NCI-H1930 (cell line): ENCODE results near the gene GAST.
"Not testable (repeated sequence)": the region's sequence is repeated elsewhere in the genome, so short reads cannot be mapped to it uniquely, and the experiment has no call there.

Experiments
- DNase-seq, 2 experiments: peaks; one replicate each; lab custom pipeline; 2025; lab: John Stamatoyannopoulos, UW

Gene GAST

GRCh38 chr17:41711669-41712400 is at the start of gene GAST:
Gene GAST (plus strand): TSS chr17:41712331. CDS start chr17:41715437, 3,106 bp downstream.
- no peak for DNase-seq

GRCh38 chr17:41663451-41664171 is 48.5 kb upstream of the GAST start:
- DNase-seq, result no peak

GRCh38 chr17:41664172-41664457 is 48.0 kb upstream of the GAST start:
- no peak for DNase-seq

GRCh38 chr17:41664587-41665565 is 47.3 kb upstream of the GAST start:
- no peak for DNase-seq

GRCh38 chr17:41665566-41666236 is 46.4 kb upstream of the GAST start:
- peak; percentile 65 to 88 for DNase-seq

- DNase-seq, result peak in 1 of 2 experiments; percentile 39
These were observed 45.9 kb upstream of the GAST start for GRCh38 chr17:41666237-41666641.

GRCh38 chr17:41666708-41667279 is 45.3 kb upstream of the GAST start:
- DNase-seq, result peak; percentile 69 to 77

- DNase-seq, result no peak
These were observed 44.7 kb upstream of the GAST start for GRCh38 chr17:41667280-41668041.

GRCh38 chr17:41672153-41672552 is 40.0 kb upstream of the GAST start:
- DNase-seq, result no peak

- DNase-seq, result not testable (repeated sequence)
These were observed 36.7 kb upstream of the GAST start for GRCh38 chr17:41675157-41676057.

GRCh38 chr17:41676058-41676419 is 36.1 kb upstream of the GAST start:
- no peak for DNase-seq

- no peak for DNase-seq
These were observed 33.7 kb upstream of the GAST start for GRCh38 chr17:41678411-41678906.

GRCh38 chr17:41678907-41679739 is 33.0 kb upstream of the GAST start:
- DNase-seq, result no peak

GRCh38 chr17:41679740-41680425 is 32.2 kb upstream of the GAST start:
- DNase-seq, result no peak

- no peak for DNase-seq
These were observed 31.6 kb upstream of the GAST start for GRCh38 chr17:41680426-41681040.

- DNase-seq, result no peak
These were observed 30.4 kb upstream of the GAST start for GRCh38 chr17:41681776-41682175.

- DNase-seq, result no peak
These were observed 29.5 kb upstream of the GAST start for GRCh38 chr17:41682631-41683030.
